ENCODE measurements around the gene PTPRJ.
"Not testable (repeated sequence)": the region's sequence is repeated elsewhere in the genome, so short reads cannot be mapped to it uniquely, and the experiment has no call there.

The PTPRJ gene

DNA sequence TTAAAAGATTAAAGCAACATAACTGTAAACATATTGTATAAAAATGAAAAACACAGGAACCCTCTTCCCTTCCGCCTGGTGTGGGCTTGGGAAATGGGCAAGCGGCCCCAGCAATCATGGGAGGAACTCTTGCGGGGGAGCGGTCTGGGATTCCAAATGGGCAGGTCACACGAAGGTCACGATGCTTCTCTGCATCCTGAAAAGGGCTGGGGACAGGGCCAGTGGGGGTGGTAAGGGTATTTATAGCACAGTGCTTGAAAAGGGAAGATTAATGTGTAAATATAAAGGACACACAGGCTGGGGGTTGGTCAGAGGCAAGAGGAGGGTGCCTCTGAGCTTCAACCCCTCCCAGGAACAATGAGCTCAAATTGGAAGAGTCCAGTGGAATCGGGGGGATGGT lies 189.4 kb downstream of the PTPRJ start:
- DNase-seq = no peak

DNA sequence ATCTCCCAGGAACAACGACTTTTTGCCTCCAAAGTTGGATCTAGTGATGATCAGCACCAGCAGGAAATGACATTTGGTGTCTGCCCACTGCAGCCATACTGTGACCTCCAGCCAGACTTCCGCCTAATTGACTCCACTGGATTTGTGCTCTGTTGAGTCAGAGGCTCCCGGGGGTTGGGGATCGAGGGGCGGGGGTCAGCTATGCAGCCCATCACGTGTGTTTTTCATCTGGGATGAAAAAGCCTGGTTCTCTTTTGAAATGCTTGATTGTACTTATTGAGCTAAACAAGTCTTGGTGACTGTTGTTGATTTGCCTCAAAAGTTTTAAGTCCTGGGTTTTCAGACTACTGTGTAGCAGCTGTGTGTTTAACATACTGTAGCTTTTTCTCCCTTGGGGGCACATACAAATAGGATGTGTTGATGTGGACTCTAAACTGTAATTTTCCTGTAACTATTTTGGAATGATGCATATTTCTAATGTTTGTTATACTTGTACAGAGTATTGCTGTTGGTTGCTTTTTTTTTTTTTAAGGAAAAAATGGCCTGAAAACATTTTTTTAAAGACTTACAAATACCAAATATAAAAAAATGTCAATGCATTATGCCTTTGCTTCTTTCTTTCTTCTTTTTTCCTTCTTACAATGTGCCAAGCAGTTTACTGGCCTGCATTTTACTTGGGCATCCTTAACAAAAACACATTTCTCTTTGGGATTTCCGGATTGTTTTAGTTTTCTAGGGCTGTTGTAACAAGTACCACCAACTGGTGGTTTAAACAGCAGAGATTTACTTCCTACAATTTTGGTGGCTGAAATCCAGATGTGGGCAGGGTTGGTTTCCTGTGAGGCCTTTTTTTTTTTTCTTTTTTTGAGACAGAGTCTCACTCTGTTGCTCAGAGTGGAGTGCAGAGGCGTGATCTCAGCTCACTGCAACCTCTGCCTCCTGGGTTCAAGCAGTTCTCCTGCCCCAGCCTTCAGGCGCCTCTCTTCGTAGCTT lies 190.2 kb downstream of the PTPRJ start:
- DNase-seq = no peak

DNA sequence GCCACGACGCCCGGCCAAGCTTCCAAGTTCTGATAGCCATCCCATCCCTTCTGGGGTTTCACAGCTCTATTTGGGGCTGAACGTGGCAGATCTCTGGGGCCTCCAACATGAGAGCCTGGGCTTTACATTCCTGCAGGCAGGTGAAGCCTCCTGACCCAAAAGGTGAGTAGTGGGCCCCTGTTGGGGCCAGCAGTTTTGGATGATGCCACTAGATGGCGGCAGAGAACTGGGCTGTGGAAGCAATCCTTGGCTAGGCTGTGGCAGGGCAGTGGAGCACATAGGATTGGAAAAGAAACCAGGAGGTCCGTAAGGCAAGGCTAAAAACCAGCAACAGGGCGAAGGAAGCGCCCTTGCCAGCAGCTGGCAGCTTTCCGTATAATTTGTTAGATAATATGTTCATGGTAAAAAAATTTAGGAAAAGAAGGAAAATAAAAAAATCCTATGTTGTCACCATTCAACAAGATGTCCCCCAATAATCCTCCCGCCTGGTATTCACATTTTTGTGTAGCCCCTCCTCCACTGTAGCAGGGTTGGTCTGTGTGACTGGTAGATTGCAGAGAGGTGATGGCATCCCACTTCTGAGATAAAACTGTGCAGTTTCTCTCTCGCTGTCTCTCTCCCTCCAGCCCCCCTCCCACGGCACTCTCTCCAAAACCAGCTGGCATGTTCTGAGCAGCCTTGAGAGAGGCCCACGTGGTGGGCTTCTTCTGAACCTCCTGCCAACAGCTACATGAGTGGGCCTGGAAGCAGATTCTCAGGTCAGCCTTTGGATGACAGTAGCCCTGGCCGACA lies 192.7 kb downstream of the PTPRJ start:
- DNase-seq = peak; percentile 16

DNA sequence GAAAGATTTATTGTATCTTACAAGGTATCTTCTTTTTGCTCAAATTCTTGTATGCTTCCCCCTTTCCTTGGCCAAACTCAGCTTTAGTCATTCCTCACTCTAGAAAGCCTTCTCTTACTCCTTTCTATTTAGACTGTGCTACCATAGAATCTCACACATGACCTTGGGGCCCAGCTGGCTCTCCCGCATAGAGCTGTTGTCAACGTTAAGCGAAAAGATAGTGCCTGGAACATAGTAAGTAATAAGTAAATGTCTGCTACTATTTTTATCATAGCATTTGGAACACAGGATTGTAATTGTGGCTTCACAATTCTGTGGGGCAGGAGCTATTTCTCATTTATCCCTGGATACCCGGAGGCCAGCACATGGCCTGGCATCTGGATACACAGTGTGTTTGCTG lies 197.3 kb downstream of the PTPRJ start:
- no peak for DNase-seq

DNA sequence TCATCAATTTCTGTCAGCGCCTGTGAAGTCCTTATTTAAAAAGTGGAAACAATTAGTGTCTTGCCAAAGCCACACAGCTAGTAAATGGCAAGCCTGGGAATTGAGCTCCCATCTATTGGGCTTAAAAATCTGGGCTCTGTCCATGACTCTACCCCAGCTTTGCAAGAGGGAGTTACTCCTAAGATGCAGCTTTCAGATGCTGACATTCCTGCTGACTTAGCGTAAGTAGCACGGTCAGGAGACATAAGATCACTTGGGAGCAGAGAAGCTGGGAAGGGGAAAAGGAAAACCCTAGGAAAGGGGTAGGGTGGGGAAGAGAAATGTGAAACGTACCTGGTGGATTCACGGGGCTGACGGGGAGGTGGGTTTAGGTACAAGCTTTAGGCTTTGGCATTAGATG lies 200.3 kb downstream of the PTPRJ start:
- no peak for DNase-seq

DNA sequence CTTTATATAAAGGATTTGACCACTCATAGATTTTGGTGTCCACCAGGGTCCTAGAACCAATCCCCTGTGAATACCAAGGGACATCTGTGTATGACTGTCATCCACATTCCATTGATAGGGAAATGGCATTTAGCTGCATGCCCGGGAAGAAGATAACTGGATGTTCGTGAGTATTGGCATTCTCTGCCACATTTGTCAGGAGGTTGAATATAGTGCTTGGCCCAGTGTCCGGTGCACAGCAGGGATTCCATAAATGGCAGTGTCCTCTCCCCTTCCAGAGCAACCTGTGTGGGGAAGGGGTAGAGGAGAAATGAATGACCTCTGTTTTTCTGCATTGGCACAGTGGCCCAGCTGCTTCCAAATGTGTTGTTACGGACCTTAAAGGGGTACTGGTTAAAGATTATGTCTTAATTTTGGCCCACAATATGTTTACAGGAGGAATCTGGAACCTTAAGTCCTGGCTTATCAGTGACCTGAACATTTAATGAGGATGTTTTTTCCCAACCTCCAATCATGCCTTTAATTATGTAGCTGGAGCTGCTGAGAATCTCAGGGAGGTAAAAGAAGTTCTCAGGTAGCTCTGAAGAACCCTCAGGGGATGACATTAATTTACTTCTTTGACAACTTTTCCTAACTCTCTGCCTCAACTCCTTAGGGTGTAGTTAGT lies 202.6 kb downstream of the PTPRJ start:
- no peak for DNase-seq

DNA sequence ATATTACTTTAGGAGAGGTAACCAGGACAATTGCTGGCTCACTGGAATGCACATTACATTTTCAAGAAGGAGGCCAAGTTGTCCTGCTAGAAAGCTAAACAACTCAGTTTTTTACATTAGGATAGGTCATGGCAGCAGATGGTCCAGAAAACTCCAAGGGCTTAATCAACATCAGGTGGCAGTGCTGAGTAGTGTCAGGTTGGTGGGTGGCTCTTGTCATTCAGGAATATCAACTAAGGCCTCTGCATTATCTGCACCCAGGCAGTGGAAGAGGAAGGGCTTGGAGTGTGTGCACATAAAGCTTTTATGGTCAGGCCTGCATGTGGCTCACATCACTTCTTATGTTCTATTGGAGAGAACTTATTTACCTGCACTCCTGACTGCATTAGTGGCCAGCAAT lies 204.1 kb downstream of the PTPRJ start:
- no peak for DNase-seq

DNA sequence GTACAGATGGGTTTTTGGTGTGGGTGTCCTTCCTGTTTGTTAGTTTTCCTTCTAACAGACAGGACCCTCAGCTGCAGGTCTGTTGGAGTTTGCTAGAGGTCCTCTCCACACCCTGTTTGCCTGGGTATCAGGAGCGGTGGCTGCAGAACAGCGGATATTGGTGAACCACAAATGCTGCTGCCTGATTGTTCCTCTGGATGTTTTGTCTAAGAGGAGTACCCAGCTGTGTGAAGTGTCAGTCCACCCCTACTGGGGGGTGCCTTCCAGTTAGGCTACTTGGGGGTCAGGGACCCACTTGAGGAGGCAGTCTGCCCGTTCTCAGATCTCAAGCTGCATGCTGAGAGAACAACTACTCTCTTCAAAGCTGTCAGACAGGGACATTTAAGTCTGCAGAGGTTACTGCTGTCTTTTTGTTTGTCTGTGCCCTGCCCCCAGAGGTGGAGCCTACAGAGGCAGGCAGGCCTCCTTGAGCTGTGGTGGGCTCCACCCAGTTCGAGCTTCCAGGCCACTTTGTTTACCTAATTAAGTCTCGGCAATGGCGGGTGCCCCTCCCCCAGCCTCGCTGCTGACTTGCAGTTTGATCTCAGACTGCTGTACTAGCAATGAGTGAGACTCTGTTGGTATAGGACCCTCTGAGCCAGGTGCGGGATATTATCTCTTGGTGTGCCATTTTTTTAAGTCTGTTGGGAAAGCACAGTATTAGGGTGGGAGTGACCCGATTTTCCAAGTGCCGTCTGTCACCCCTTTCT lies 210.7 kb downstream of the PTPRJ start:
- DNase-seq = not testable (repeated sequence)

DNA sequence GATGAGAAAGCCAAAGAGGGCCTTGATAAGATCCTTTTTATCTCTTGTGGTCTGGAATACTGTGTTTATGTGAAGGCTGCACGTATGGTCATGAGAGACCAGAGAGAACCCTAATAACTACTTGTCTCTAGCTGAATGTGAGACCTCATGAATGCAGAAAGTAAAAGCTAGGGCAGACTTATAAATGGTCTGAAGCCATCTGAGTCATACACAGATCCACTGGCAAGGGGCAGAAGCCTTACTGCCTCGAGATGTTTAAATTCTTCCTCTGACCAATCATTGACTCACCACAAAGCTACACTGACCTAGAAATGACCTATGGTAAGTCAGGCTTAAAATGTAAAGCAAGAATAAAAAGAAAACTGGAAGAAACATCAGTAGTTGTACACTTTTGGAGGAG lies 213.5 kb downstream of the PTPRJ start:
- no peak for DNase-seq

DNA sequence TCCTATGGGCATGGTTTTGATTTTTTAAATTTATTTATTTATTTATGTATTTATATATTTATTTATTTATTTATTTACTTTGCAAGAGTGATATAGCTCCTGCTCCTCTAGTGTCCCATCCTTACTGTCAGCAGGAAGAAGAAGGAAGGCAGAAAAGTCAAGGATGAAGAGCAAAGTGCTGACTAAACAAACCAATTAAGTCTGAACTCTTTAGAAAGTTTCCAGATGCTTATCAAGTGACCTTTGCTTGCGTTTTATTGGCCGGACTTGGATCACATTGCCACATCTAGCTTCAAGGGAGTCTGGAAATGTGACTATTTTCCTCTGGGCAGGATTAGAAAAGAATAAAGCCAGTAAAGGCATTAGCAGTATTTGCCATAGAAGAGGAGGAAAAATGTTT lies 227.5 kb downstream of the PTPRJ start:
- no peak for DNase-seq

DNA sequence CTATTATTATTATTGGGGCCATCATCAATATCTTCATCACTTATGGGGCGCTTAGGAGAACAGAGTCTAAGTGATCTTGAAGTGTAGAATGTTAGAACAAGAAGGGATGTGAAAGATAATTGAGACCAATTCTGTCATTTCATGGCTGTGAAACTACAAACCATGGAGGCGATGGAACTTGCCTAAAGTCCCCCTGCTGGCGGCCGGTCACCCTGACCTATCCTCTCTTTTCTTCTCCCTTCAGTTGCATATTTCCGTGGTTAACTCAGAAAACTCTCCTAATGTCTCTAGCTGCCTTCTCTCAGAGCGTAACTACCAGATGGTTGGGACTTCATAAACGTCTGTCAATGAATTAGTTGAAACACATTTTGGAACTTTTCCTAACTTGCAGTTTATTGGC lies 229.7 kb downstream of the PTPRJ start:
- no peak for DNase-seq

DNA sequence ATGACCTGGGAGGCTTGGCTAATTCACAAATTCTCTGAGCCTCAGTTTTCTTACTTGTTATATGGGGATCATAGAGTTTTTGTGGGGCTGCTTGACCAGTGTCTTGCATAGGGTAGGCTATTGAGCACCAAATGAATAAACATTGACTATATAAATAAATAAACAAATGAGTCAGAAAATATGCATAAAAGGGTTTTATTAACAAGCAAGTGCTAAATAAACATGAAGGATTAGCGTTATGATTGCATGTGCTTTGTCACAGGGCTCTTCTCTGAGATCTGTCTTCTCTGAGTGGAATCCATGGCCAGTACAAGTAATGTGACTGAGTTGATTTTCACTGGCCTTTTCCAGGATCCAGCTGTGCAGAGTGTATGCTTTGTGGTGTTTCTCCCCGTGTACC lies 236.2 kb downstream of the PTPRJ start, which contains the start of gene OR4B1:
TSS of gene OR4B1 (plus strand) at position 301 of the 400 bp plus-strand sequence. CDS start at position 301, 0 bp downstream.
- DNase-seq = no peak

Data from NCI-H1092 treated with DMSO at 0.1 percent for 48 hours (cell line).